Erythroblast (primary cell): Measurements from ENCODE around the gene ELF5.

Source experiments
- GATA1 ChIP-seq: IDR thresholded peaks from 2 replicates; pipeline ENCODE4 v1.6.1; 2011; ENCODE audit warnings: low read depth, mild to moderate bottlenecking, control low read depth, low read length, moderate library complexity
- POLR2A ChIP-seq: IDR thresholded peaks from 2 replicates; pipeline ENCODE4 v1.6.1; 2011; ENCODE audit warnings: mild to moderate bottlenecking, low read length

DNA sequence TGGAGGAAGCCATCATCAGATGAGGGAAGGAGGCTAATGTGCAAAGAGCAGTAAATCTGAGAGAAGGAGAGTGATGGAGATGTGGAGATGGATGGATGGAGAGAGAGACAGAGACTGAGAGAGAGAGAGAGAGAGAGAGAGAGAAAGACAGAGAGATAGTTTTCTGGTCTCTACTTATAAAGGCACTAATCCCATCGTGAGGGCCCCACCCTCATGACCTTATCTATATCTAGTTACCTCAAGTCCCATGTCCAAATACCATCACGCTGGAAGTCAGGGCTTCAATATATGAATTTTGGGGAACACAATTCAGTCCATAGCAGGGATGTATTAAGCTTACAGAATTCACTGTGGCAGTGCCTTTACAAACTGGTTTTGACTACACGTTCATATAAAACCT is 21.2 kb upstream of the ELF5 start:
- no peak for TF ChIP-seq POLR2A
- TF ChIP-seq GATA1 = no peak
